CD4-positive, CD25-positive, alpha-beta regulatory T cell (primary cell): ENCODE data around the gene CFAP299. TPM values are rescaled to one million over a fixed set of nuclear protein-coding genes. Genes with fewer than 3 reads are reported as not detected.
"Not testable (repeated sequence)": the region's sequence is repeated elsewhere in the genome, so short reads cannot be mapped to it uniquely, and the experiment has no call there.

ENCODE experiments used
- ATAC-seq, 2 donors: fragments of 150-1000 bp; cut with Tn5 transposase; one replicate each; pipeline ENCODE4 v1.10.0; 2021; ENCODE audit warnings: low read depth in 2 of 2, moderate number of reproducible peaks in 2 of 2, moderate library complexity in 1 of 2
- DNase-seq, 3 donors: peaks; one replicate each; pipeline versions ENCODE4 v3.0.0 to v3.0.0-alpha.2; 2012 to 2022; ENCODE audit warnings: mixed read lengths in 1 of 3
- H3K27ac ChIP-seq: one replicate; pipeline ENCODE4 v1.7.0; 2013; ENCODE audit warnings: mild to moderate bottlenecking, low read length; ENCODE audit not compliant: insufficient read depth, poor library complexity, severe bottlenecking
- H3K27me3 ChIP-seq: one replicate; pipeline ENCODE4 v1.7.0; 2013; ENCODE audit warnings: low read length; ENCODE audit not compliant: control insufficient read depth, insufficient read depth
- H3K36me3 ChIP-seq: one replicate; pipeline ENCODE4 v1.7.0; 2013; ENCODE audit warnings: mild to moderate bottlenecking, low read length, moderate library complexity; ENCODE audit not compliant: control insufficient read depth, insufficient read depth
- H3K4me1 ChIP-seq: 2 replicates; pipeline ENCODE4 v1.7.0; 2013; ENCODE audit warnings: mild to moderate bottlenecking, low read length; ENCODE audit not compliant: insufficient read depth, control insufficient read depth, poor library complexity, severe bottlenecking
- H3K4me3 ChIP-seq: one replicate; pipeline ENCODE4 v1.7.0; 2013; ENCODE audit warnings: low read depth, mild to moderate bottlenecking, low read length, moderate library complexity
- H3K9me3 ChIP-seq, 2 experiments: 1 replicate in 1 of 2; 2 replicates in 1 of 2; pipeline ENCODE4 v1.7.0; 2013; ENCODE audit warnings: low read length in 2 of 2, mild to moderate bottlenecking in 1 of 2, moderate library complexity in 1 of 2; ENCODE audit not compliant: control insufficient read depth in 2 of 2
- H3K27ac Mint-ChIP-seq, 3 donors: one replicate each; pipeline ENCODE4 v1.8.0; 2020 to 2022; ENCODE audit warnings: mild to moderate bottlenecking in 3 of 3, mixed read lengths in 3 of 3, moderate library complexity in 2 of 3
- H3K27me3 Mint-ChIP-seq: one replicate; pipeline ENCODE4 v1.8.0; 2022; ENCODE audit warnings: mild to moderate bottlenecking, mixed read lengths
- H3K36me3 Mint-ChIP-seq: one replicate; pipeline ENCODE4 v1.8.0; 2020; ENCODE audit warnings: mixed read lengths
- H3K4me1 Mint-ChIP-seq, 4 donors: one replicate each; pipeline ENCODE4 v1.8.0; 2020 to 2022; ENCODE audit warnings: mixed read lengths in 4 of 4, mild to moderate bottlenecking in 1 of 4
- H3K4me3 Mint-ChIP-seq, 4 donors: one replicate each; pipeline ENCODE4 v1.8.0; 2020 to 2022; ENCODE audit warnings: mild to moderate bottlenecking in 4 of 4, mixed read lengths in 4 of 4, moderate library complexity in 3 of 4
- H3K9me3 Mint-ChIP-seq, 7 donors: one replicate each; pipeline ENCODE4 v1.8.0; 2020 to 2022; ENCODE audit warnings: mixed read lengths in 7 of 7, mild to moderate bottlenecking in 3 of 7, moderate library complexity in 2 of 7
- polyA plus RNA-seq, 4 donors: library from polyadenylated mRNA; unstranded; fragments of 300-500 nt; fragmentation: Illumina TruSeq; gene quantifications; one replicate each; pipeline ENCODE4 v1.2.3, GENCODE V29; 2021
- total RNA-seq: library from RNA; stranded (reverse); gene quantifications from one replicate; pipeline ENCODE4 v1.2.3, GENCODE V29; 2022

The CFAP299 gene
- total RNA-seq (not detected), polyA plus RNA-seq (not detected)

- Histone ChIP-seq H3K27ac (no peak within 1 kb of the TSS), H3K27me3 (peaks cover 35% of the 10 kb centered on the region), H3K4me1 (peaks cover 10% of the 10 kb centered on the region), H3K36me3 (no peaks in the 10 kb centered on the region), H3K9me3 (no peaks in the 10 kb centered on the region), H3K4me3 (peak within 1 kb of the TSS; percentile 42)
- H3K4me1 Mint-ChIP-seq, result peaks cover 0 to 13% (median 11%) of the 10 kb centered on the region in 4 donors
- ATAC-seq (peak; percentile 53 to 59), DNase-seq (peak; percentile 4 to 73 (median 13))
- H3K27ac Mint-ChIP-seq, result no peak within 1 kb of the TSS
- H3K36me3 Mint-ChIP-seq, result no peaks in the 10 kb centered on the region
- peak within 1 kb of the TSS in 3 of 4 donors; percentile 77 to 80 (median 77) for H3K4me3 Mint-ChIP-seq
- peaks cover 0 to 5% (median 0%) of the 10 kb centered on the region in 7 donors for H3K9me3 Mint-ChIP-seq
- H3K27me3 Mint-ChIP-seq, result peaks cover 35% of the 10 kb centered on the region
Observed at GRCh38 chr4:80335554-80336358, at the start of gene CFAP299. Gene CFAP299, plus strand, starts transcription at chr4:80335730.

- H3K9me3 Mint-ChIP-seq, result peaks cover 0 to 3% (median 0%) of the 10 kb centered on the region in 7 donors
- no peak overlapping the region for H3K4me3 Mint-ChIP-seq
- H3K36me3 Mint-ChIP-seq, result no peaks in the 10 kb centered on the region
- peaks cover 0 to 3% (median 0%) of the 10 kb centered on the region in 4 donors for H3K4me1 Mint-ChIP-seq
- no peaks in the 10 kb centered on the region for H3K4me1 ChIP-seq
- no peak for DNase-seq
- H3K36me3 ChIP-seq, result no peaks in the 10 kb centered on the region
- H3K27ac ChIP-seq, result no peak overlapping the region
- H3K4me3 ChIP-seq, result no peak overlapping the region
- H3K27me3 Mint-ChIP-seq, result peaks cover 26% of the 10 kb centered on the region
- H3K27ac Mint-ChIP-seq, result no peak overlapping the region
- ATAC-seq, result no peak
- H3K9me3 ChIP-seq, result no peaks in the 10 kb centered on the region
- H3K27me3 ChIP-seq, result peaks cover 7% of the 10 kb centered on the region
Observed at GRCh38 chr4:80286451-80286850, 49.1 kb upstream of the CFAP299 start.

- not testable (repeated sequence) for H3K9me3 Mint-ChIP-seq, H3K4me3 ChIP-seq, H3K27ac Mint-ChIP-seq, H3K4me1 ChIP-seq, H3K36me3 Mint-ChIP-seq, DNase-seq, H3K9me3 ChIP-seq, H3K4me1 Mint-ChIP-seq, H3K27me3 ChIP-seq, ATAC-seq, H3K27ac ChIP-seq, H3K36me3 ChIP-seq, H3K4me3 Mint-ChIP-seq
- peaks cover 28% of the 10 kb centered on the region for H3K27me3 Mint-ChIP-seq
Observed at GRCh38 chr4:80290665-80291064, 44.9 kb upstream of the CFAP299 start.

DNA sequence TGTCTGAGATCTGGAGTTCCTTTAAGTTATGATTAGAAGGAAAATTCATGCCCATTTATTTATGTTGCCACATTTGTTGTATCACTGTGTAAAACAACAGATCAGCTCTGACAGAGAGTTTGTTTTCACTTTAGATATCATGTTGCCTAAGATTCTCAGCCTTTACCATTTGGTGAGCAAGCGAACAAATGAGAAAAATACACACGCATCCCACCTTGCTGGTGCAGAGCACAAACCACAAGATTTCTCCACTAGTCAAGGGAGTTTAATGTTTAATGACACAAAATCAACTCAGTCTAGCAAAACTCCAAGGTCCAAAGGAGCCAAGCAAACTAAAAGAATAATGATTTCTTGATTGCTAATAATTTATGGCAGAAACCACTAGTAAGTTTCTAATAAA, 41.3 kb upstream of the CFAP299 start:
- Mint-ChIP-seq H3K4me3 (no peak overlapping the region), H3K36me3 (no peaks in the 10 kb centered on the region), H3K27ac (no peak overlapping the region), H3K27me3 (peaks cover 21% of the 10 kb centered on the region), H3K4me1 (peaks cover 0 to 3% (median 0%) of the 10 kb centered on the region in 4 donors), H3K9me3 (peaks cover 0 to 3% (median 0%) of the 10 kb centered on the region in 7 donors)
- no peaks in the 10 kb centered on the region for H3K4me1 ChIP-seq
- H3K27ac ChIP-seq, result no peak overlapping the region
- no peak for ATAC-seq
- no peaks in the 10 kb centered on the region for H3K36me3 ChIP-seq
- no peaks in the 10 kb centered on the region for H3K9me3 ChIP-seq
- no peak overlapping the region for H3K4me3 ChIP-seq
- H3K27me3 ChIP-seq, result peaks cover 6% of the 10 kb centered on the region
- DNase-seq, result no peak

DNA sequence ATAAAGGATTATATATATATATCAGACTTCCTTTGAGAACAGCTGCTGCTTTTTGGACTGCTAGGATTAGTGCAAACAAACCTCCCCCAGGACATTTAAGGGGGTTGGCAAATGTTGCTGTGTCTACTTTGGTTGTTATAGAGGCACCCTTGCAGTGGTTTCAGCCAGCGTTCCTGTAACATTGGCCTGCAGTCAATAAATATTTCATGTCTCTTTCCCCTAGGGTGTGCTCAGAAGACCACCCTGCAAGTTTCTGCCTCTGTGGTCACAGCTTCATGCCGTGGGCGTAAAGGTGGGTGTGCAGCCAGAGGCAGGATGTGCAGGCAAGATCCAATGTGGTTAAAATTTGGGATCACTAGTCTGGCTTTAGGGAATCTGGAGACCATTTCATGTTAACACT, 40.2 kb upstream of the CFAP299 start:
- no peak overlapping the region for H3K27ac Mint-ChIP-seq
- no peaks in the 10 kb centered on the region for H3K36me3 Mint-ChIP-seq
- no peak for ATAC-seq

DNA sequence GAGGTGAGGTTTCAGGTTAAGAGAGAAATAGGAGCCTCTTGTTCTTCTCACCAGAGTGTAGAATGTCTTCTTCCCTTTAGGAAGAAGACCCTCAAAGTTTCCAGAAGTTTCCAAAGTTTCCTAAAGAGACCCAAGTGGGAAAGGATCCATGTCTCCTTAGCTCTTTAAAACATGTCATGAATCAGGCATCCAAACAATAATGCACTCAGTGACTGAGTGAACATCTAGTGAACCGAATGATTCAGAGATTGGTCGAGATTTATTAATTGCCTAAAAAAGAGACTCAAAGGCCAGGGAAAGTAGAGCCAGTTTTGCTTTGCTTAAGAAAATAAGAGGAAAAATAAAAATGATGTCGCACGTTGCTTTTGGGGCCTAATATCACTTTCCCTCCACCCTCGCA, 39.7 kb upstream of the CFAP299 start:
- ATAC-seq (no peak), DNase-seq (no peak)
- Mint-ChIP-seq H3K4me1 (peaks cover 0 to 3% (median 0%) of the 10 kb centered on the region in 4 donors), H3K27ac (no peak overlapping the region), H3K9me3 (peaks cover 0 to 3% (median 0%) of the 10 kb centered on the region in 7 donors), H3K27me3 (peaks cover 22% of the 10 kb centered on the region), H3K36me3 (no peaks in the 10 kb centered on the region), H3K4me3 (no peak overlapping the region)
- Histone ChIP-seq H3K4me3 (no peak overlapping the region), H3K36me3 (no peaks in the 10 kb centered on the region), H3K27ac (no peak overlapping the region), H3K27me3 (peaks cover 6% of the 10 kb centered on the region), H3K9me3 (no peaks in the 10 kb centered on the region), H3K4me1 (no peaks in the 10 kb centered on the region)

More for the DNA sequence above, 40.2 kb upstream of the CFAP299 start:
- H3K4me1 Mint-ChIP-seq, result peaks cover 0 to 3% (median 0%) of the 10 kb centered on the region in 4 donors
- H3K9me3 Mint-ChIP-seq, result peaks cover 0 to 3% (median 0%) of the 10 kb centered on the region in 7 donors
- Histone ChIP-seq H3K27me3 (peaks cover 6% of the 10 kb centered on the region), H3K9me3 (no peaks in the 10 kb centered on the region), H3K27ac (no peak overlapping the region), H3K36me3 (no peaks in the 10 kb centered on the region), H3K4me3 (no peak overlapping the region), H3K4me1 (no peaks in the 10 kb centered on the region)
- peaks cover 21% of the 10 kb centered on the region for H3K27me3 Mint-ChIP-seq
- H3K4me3 Mint-ChIP-seq, result no peak overlapping the region
- DNase-seq, result no peak

DNA sequence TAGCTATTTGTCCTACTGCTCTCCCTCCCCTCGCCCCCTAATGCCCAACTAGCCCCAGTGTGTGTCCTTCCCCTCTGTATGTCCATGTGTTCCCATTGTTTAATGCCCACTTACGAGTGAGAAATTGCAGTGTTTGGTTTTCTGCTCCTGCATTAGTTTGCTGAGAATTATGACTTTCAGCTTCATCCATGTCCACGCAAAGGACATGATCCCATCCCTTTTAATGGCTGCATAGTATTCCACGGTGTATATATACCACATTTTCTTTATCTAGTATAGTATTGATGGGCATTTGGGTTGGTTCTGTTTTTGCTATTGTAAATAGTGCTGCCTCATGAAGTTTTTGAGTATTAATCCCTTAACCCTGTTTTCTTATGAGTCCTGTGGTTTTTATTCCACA, 33.6 kb upstream of the CFAP299 start:
- no peak overlapping the region for H3K4me3 Mint-ChIP-seq
- peaks cover 0 to 2% (median 0%) of the 10 kb centered on the region in 7 donors for H3K9me3 Mint-ChIP-seq
- no peak overlapping the region for H3K27ac Mint-ChIP-seq
- Histone ChIP-seq H3K27ac (no peak overlapping the region), H3K36me3 (no peaks in the 10 kb centered on the region), H3K27me3 (no peaks in the 10 kb centered on the region), H3K4me3 (no peak overlapping the region), H3K4me1 (no peaks in the 10 kb centered on the region), H3K9me3 (peaks cover 0 to 2% of the 10 kb centered on the region in 2 experiments)
- DNase-seq (no peak), ATAC-seq (no peak)
- H3K27me3 Mint-ChIP-seq, result peaks cover 22% of the 10 kb centered on the region
- H3K36me3 Mint-ChIP-seq, result no peaks in the 10 kb centered on the region
- H3K4me1 Mint-ChIP-seq, result no peaks in the 10 kb centered on the region
